NCI-H345 treated with DMSO at 0.1 percent for 48 hours (cell line): ENCODE data around the gene DPH2.

ENCODE experiments used
- DNase-seq: peaks from one replicate; lab custom pipeline; 2025; ENCODE audit not compliant: unreplicated experiment; lab: John Stamatoyannopoulos, UW

Gene DPH2

GRCh38 chr1:43999455-43999854 lies 29.6 kb downstream of the DPH2 start:
- DNase-seq = no peak

- DNase-seq = no peak
Measured at GRCh38 chr1:44000122-44000665, 30.4 kb downstream of the DPH2 start.

GRCh38 chr1:44002165-44002564 lies 32.4 kb downstream of the DPH2 start:
- no peak for DNase-seq

- DNase-seq = no peak
Measured at GRCh38 chr1:44002606-44003157, 32.9 kb downstream of the DPH2 start.

GRCh38 chr1:44008259-44008658 lies 38.4 kb downstream of the DPH2 start:
- DNase-seq = no peak

- DNase-seq = no peak
Measured at GRCh38 chr1:44010935-44011471, 41.2 kb downstream of the DPH2 start.

GRCh38 chr1:44012404-44012803 lies 42.6 kb downstream of the DPH2 start:
- no peak for DNase-seq

GRCh38 chr1:44012941-44013609 lies 43.3 kb downstream of the DPH2 start:
- DNase-seq = no peak

- DNase-seq = no peak
Measured at GRCh38 chr1:44013949-44014348, 44.1 kb downstream of the DPH2 start.

GRCh38 chr1:44014365-44015104 lies 44.7 kb downstream of the DPH2 start:
- no peak for DNase-seq

GRCh38 chr1:44015206-44015605 lies 45.4 kb downstream of the DPH2 start:
- no peak for DNase-seq

GRCh38 chr1:44016041-44016889 lies 46.5 kb downstream of the DPH2 start:
- DNase-seq = no peak

- no peak for DNase-seq
Measured at GRCh38 chr1:44016890-44017400, 47.1 kb downstream of the DPH2 start.

GRCh38 chr1:44019466-44019948 lies 49.7 kb downstream of the DPH2 start:
- DNase-seq = no peak

- DNase-seq = no peak
Measured at GRCh38 chr1:44020464-44020863, 50.7 kb downstream of the DPH2 start.

GRCh38 chr1:44021156-44021555 lies 51.3 kb downstream of the DPH2 start:
- DNase-seq = no peak

GRCh38 chr1:44021581-44022321 lies 51.9 kb downstream of the DPH2 start:
- DNase-seq = no peak
